ENCODE data around the gene TFRC.
"Not testable (repeated sequence)": the region's sequence is repeated elsewhere in the genome, so short reads cannot be mapped to it uniquely, and the experiment has no call there.

TFRC gene

GRCh38 chr3:196048922-196049598, 32.8 kb downstream of the TFRC start:
- DNase-seq (ENCODE audit: low read depth in 2 of 2) = no peak

- DNase-seq (ENCODE audit: low read depth in 2 of 2) = no peak
Measured at GRCh38 chr3:196047391-196048030, 34.4 kb downstream of the TFRC start.

GRCh38 chr3:196044513-196044912, 37.4 kb downstream of the TFRC start:
- DNase-seq (ENCODE audit: low read depth in 2 of 2) = no peak

GRCh38 chr3:196042673-196043072, 39.2 kb downstream of the TFRC start:
- DNase-seq (ENCODE audit: low read depth in 2 of 2) = no peak

GRCh38 chr3:196039359-196039758, 42.5 kb downstream of the TFRC start:
- DNase-seq (ENCODE audit: low read depth in 2 of 2) = no peak

- not testable (repeated sequence) for DNase-seq (ENCODE audit: low read depth in 2 of 2)
Measured at GRCh38 chr3:196026059-196026458, 55.8 kb downstream of the TFRC start.

- no peak for DNase-seq (ENCODE audit: low read depth in 2 of 2)
Measured at GRCh38 chr3:196024968-196025367, 56.9 kb downstream of the TFRC start.

- no peak for DNase-seq (ENCODE audit: low read depth in 2 of 2)
Measured at GRCh38 chr3:196023947-196024346, 57.9 kb downstream of the TFRC start.

- DNase-seq (ENCODE audit: low read depth in 2 of 2) = not testable (repeated sequence)
Measured at GRCh38 chr3:196022499-196022878, 59.4 kb downstream of the TFRC start.

- no peak for DNase-seq (ENCODE audit: low read depth in 2 of 2)
Measured at GRCh38 chr3:196020373-196020772, 61.5 kb downstream of the TFRC start.

GRCh38 chr3:196019576-196019975, 62.3 kb downstream of the TFRC start:
- not testable (repeated sequence) for DNase-seq (ENCODE audit: low read depth in 2 of 2)

- DNase-seq (ENCODE audit: low read depth in 2 of 2) = not testable (repeated sequence)
Measured at GRCh38 chr3:196018159-196018558, 63.7 kb downstream of the TFRC start.

GRCh38 chr3:196016485-196016884, 65.4 kb downstream of the TFRC start:
- DNase-seq (ENCODE audit: low read depth in 2 of 2) = no peak

- no peak for DNase-seq (ENCODE audit: low read depth in 2 of 2)
Measured at GRCh38 chr3:196016059-196016458, 65.8 kb downstream of the TFRC start.

GRCh38 chr3:196013587-196014487, 68.1 kb downstream of the TFRC start:
- no peak for DNase-seq (ENCODE audit: low read depth in 2 of 2)

- DNase-seq (ENCODE audit: low read depth in 2 of 2) = no peak
Measured at GRCh38 chr3:196012941-196013476, 68.9 kb downstream of the TFRC start.

- DNase-seq (ENCODE audit: low read depth in 2 of 2) = no peak
Measured at GRCh38 chr3:196012481-196012880, 69.4 kb downstream of the TFRC start.

GRCh38 chr3:196009456-196009855, 72.4 kb downstream of the TFRC start:
- DNase-seq (ENCODE audit: low read depth in 2 of 2) = no peak

- DNase-seq (ENCODE audit: low read depth in 2 of 2) = no peak
Measured at GRCh38 chr3:196008929-196009328, 73.0 kb downstream of the TFRC start.

GRCh38 chr3:196008387-196008786, 73.5 kb downstream of the TFRC start:
- no peak for DNase-seq (ENCODE audit: low read depth in 2 of 2)

GRCh38 chr3:196007744-196008335, 74.0 kb downstream of the TFRC start:
- no peak for DNase-seq (ENCODE audit: low read depth in 2 of 2)

- not testable (repeated sequence) for DNase-seq (ENCODE audit: low read depth in 2 of 2)
Measured at GRCh38 chr3:196005338-196005737, 76.6 kb downstream of the TFRC start.
